GM21367 (cell line): Measurements from ENCODE around the gene TTC9B.

ENCODE experiments used
- ATAC-seq: cut with Tn5 transposase; IDR thresholded peaks from one replicate; pipeline ENCODE4 v1.9.1; 2021; ENCODE audit not compliant: unreplicated experiment

Gene TTC9B

DNA sequence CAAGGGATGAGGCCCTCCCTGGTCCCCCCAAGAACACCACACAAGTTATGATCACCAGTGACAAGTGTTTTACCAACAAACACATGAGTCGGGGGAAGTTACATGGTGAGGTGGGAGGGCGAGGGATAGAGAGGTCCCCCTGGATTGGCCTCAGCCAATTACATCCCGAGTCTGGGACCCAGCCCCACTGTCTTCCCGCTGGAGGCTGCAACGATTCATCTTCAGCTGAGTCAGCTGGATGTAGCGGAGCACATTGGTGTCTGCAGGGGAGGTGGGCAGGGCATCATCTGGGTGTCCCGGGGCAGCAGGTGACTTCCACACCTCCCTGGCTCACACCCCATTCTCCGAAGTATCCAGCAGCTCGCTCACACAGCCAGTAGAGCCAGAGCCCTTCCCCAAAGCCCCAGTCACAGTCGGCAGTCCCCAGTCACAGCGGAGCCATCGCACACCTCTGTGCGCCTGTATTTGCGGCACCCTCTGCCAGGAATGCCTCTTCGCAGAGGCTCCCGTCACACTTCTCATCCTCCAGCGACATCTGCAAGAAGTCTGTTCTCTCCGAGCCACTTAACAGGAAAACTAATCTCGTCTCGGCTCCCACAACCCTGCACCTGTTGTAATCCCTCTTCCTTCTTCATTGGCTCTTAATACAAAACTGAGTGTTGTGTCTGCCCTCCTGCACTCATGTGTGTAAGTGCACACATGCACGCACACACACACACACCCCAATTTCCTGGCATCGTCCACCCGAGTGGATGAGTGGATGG is 2.0 kb downstream of the TTC9B start:
- ATAC-seq = no peak

DNA sequence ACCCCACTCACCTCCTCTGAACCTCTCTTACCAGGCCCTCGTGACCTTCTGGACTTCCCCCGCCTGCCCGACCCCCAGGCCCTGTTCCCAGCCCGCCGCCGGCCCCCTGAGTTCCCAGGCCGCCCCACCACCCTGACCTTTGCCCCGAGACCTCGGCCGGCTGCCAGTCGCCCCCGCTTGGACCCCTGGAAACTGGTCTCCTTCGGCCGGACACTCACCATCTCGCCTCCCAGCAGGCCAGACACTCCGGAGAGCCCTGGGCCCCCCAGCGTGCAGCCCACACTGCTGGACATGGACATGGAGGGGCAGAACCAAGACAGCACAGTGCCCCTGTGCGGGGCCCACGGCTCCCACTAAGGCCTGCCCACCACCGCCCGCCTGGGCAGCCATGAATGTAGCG is 3.2 kb downstream of the TTC9B start:
- ATAC-seq = no peak

DNA sequence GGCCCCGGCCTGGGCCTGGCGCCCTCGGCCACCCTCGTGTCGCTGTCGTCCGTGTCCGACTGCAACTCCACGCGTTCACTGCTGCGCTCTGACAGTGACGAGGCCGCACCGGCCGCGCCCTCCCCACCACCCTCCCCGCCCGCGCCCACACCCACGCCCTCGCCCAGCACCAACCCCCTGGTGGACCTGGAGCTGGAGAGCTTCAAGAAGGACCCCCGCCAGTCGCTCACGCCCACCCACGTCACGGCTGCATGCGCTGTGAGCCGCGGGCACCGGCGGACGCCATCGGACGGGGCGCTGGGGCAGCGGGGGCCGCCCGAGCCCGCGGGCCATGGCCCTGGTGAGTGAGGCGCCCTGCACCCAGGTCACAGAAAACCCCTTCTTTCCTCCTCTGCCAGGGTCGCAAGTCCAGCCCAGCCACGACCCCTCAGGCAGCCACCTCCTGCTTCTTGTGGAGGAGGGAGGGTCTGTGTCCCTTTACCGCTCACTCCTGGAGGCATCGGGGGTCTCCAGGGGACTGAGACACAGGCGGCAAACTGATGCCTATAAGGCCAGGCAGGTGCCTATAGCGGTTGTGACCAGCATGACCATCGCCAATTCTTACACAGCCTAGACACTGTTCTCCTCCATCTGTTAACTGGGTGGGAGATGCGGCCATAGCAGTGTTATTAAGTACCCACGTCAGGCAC is 4.2 kb downstream of the TTC9B start:
- ATAC-seq = no peak

DNA sequence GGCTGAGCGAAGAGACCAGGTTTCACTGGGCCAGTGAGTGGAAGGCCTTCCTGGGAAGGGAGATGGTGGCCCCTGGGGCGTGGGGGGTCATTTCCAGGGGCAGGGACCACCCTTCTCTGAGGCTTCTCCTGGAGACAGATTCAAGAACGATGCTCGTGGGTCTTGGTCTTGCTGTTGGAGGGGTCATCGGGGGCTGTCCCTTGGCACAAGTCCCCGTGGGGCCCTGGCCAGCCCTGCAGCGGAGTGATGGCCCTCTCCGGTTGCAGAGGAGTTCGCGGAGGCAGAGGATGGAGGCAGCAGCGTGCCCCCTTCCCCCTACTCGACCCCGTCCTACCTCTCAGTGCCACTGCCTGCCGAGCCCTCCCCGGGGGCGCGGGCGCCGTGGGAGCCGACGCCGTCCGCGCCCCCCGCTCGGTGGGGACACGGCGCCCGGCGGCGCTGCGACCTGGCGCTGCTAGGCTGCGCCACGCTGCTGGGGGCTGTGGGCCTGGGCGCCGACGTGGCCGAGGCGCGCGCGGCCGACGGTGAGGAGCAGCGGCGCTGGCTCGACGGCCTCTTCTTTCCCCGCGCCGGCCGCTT is 4.8 kb downstream of the TTC9B start:
- no peak for ATAC-seq

DNA sequence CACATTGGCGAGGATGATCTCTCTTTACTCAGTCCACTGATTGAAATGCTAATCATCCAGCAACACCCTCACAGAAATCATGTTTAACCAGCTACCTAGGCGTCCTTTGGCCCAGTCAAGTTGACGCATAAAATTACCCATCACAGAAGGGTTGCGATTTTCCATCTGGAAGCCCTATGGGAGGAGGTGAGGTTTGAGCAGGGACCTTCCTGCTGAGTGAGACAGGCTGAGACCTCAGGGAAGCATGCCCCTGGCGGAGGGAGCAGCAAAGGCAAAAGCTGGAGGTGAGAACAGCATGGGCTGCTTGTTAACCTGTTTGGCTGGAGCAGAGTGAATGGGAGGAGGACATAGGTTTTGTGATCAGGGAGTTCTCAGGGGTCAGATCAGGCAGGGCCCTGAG is 7.3 kb downstream of the TTC9B start:
- no peak for ATAC-seq

DNA sequence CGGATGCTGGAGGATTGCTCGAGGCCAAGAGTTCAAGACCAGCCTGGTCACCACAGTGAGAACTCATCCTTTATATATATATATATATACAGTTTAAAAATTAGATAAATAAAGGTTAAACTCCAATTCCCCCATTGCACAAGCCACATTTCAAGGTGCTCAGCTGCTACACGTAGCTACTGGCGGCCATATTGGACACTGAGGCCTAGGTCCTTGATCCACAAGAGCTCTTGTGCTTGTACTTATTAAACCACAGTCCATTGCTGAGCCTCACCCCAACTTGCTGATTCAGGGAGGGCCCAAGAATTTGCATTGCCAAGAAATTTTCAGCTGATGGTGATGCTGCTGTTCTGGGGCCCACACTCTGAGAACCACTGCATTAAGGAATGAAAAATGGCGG is 9.6 kb downstream of the TTC9B start:
- ATAC-seq = no peak

DNA sequence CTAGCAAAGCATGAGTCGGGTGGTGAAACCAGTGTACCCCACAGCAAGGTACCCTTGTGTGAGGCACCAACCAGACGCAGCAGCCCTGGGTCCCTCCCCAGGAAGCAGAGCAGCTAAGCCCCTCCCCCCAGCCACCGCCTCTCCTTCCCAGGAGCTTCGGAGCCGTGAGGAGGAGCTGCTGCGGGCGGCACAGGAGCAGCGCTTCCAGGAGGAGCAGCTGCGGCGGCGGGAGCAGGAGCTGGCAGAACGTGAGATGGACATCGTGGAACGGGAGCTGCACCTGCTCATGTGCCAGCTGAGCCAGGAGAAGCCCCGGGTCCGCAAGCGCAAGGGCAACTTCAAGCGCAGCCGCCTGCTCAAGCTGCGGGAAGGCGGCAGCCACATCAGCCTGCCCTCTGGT is 12.4 kb downstream of the TTC9B start:
- no peak for ATAC-seq

DNA sequence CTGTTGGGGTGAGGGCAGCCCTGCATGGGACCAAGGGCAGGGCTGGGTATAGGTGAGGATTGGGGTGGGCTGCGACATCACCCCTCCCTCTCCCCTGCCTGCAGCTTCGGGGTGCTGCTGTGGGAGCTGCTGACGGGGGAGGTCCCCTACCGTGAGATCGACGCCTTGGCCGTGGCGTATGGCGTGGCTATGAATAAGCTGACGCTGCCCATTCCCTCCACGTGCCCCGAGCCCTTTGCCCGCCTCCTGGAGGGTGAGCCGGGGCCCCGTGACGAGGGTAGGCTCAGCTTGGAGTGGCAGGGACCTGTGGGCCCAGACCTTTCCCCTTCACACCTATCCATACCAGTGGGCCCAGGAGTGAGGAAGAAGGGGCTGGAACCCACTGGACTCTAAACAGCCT is 13.8 kb downstream of the TTC9B start:
- no peak for ATAC-seq

DNA sequence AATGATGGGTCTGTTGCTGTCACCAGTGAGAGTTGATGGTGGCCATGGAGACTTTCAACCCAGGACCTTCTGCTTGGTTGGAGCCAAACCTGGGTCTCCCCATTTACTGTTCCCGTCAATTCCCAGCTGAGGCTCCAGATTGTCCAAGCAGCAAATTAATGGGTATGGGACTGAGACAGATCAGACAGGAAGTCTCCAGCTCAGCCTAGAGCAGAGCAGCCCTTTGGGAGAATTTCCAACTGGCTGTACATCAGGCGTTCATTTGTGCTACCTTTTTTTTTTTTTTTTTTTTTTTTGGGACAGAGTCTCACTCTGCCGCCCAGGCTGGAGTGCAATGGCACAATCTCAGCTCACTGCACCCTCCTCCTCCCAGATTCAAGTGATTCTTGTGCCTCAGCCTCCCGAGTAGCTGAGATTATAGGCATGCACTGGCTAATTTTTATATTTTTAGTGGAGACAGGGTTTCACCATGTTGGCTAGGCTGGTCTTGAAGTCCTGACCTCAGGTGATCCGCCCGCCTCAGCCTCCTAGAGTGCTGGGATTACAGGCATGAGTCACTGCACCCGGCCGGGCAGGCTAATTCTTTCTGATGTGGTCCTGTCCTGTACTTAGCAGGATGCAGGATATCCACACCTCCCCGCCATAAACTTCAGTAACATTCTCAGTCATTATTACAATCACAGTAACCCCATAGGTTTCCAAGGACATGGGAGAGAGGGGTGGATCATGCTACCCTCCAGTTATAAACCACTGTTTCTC is 17.7 kb downstream of the TTC9B start:
- no peak for ATAC-seq

DNA sequence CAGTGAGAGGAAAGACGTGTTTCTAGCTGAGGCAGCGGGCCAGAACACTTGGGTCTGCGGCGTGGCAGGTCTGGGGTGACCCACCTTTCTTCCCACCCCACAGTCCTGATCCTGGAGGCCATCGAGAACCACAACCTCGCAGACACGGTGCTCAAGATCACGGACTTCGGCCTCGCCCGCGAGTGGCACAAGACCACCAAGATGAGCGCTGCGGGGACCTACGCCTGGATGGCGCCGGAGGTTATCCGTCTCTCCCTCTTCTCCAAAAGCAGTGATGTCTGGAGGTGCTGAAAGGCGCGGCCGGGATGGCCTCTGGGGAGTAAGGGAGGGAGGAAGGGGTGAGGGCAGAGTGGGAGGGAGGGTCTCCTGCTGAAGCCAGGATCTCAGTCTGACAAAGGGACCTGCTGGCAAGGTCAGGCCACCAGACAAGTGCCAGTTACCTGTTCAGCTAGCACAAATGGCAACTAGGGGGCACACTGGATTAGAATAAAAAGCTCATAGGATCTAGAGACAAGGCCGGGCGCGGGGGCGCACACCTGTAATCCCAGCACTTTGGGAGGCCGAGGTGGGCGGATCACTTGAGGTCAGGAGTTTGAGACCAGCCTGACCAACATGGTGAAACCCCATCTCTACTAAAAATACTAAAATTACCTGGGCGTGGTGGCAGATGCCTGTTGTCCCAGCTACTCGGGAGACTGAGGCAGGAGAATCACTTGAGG is 19.8 kb downstream of the TTC9B start:
- ATAC-seq = no peak

DNA sequence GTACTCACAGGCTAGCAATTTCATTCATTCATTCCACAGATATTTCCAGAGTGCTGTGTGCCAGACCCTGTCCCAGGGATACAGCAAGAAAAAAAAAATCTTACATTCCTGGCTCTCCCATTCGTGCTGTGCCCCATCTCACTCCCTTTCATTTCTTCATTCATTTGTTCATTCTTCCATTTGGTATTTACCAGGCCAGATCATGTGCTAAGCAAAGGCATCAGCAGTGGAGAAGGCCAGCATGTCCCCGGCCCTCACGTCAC is 24.7 kb downstream of the TTC9B start:
- no peak for ATAC-seq

DNA sequence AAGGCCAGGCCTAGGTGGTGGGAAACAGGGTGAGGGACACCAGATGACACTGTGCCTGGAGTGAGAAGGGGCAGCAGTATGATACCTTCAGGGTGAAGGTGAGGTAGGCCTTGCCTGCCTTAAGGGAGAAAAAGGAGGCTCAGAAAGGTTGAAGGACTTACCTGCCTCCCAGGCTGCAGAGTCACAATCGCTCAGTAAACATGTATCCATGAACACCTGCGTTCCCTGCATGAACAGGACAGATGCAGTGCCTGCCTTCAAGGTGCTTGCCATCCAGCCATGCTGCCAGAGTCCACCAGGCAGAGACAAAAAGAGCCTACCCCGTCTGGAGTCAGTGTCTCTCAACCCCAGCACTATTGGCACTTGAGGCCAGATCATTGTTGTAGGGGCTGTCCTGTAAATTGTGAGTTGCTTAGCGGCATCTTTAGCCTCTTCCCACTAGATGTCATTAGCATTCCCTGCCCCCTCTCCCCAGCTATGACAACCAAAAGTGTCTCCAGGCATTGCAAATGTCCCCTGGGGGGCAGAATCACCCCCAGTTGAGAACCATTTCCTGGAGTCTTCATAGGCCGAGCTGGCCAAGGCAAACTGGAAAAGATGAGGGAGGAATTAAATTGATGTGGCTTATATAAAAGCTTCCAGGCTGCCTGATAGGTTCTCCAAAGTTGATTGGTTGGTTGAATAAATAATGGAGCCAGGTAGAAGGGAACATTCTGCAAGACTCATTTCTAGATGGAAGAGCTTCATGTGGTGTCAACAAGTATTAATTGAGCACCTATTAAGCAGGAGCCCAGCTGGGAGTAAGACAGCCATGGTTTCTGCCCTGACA is 25.2 kb downstream of the TTC9B start:
- no peak for ATAC-seq

DNA sequence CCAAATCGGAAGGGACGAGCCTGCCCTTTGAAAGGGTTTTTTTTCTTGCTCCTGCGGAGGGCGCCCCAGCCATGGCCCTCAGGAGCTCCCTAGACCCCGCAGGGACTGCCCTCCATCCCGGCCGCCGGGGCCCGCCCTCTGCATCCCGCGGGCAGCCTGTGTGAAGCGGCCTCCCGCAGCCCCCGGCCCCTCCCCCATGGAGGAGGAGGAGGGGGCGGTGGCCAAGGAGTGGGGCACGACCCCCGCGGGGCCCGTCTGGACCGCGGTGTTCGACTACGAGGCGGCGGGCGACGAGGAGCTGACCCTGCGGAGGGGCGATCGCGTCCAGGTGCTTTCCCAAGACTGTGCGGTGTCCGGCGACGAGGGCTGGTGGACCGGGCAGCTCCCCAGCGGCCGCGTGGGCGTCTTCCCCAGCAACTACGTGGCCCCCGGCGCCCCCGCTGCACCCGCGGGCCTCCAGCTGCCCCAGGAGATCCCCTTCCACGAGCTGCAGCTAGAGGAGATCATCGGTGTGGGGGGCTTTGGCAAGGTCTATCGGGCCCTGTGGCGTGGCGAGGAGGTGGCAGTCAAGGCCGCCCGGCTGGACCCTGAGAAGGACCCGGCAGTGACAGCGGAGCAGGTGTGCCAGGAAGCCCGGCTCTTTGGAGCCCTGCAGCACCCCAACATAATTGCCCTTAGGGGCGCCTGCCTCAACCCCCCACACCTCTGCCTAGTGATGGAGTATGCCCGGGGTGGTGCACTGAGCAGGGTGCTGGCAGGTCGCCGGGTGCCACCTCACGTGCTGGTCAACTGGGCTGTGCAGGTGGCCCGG is 26.1 kb downstream of the TTC9B start:
- ATAC-seq = no peak

DNA sequence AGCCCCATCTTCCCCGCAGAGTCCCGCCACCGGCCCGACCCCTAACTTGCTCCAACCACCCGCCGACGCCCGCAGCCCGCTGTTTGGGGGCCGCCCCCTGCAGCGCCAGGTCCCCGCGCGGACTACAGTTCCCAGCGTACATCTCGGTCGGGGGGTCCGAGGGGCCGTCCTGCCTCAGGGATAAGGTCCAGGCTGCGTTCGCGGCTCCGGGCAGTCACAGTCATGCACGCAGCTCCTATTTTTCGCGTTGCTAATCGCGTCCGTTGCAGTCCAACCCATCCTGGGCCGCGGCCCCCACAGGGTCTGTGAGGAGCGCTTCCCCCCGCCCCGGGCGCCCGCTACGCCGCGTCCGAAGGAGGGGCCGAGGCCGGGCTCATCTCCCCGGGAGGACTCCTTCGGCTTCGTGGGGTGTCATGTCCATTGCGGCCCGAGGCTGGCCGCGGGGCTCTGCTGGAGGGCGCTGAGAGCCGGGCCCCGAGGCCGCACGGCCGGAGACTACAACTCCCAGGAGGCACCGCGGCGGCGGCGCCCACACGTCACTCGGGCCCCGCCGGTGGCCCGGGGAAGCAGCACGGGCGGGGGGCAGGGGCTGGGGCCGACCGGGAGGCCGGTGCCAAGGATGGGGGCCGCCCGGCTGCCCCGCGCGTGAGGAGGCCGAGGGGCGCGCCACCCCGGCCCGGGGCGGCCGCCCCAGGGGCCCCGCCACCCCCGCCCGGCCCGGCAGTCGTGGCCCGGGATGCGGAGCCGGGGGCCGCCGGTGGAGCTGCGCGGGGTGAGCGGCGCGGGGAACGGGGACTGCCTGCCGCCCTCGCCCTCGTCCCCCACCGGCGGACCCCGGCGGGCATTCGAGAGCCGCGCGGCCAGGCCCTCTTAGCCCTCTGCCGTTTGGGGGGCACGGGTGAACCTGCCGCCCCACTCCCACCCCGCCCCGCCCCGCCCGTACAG is 27.0 kb downstream of the TTC9B start, which contains the start of gene MAP3K10:
MAP3K10 (plus strand) TSS at position 536 of the 945 bp plus-strand sequence. CDS start 606 bp downstream, outside the sequence.
- ATAC-seq = peak; percentile 57

DNA sequence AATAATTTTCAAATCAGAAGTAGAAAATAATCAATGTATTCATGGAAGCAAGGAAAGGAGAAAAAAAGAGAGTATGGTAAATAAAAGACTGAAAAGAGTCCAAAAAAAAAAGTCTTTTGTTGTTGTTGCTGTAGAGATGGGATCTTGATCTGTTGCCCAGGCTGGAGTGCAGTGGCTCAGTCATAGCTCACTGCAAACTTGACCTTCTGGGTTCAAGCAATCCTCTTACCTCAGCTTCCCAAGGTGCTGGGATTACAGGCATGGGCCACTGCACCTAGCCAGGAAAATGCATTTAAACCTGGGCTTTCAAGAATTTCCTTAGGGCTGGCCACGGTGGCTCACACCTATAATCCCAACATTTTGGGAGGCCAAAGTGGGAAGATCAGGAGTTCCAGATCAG is 33.9 kb downstream of the TTC9B start:
- ATAC-seq = no peak

DNA sequence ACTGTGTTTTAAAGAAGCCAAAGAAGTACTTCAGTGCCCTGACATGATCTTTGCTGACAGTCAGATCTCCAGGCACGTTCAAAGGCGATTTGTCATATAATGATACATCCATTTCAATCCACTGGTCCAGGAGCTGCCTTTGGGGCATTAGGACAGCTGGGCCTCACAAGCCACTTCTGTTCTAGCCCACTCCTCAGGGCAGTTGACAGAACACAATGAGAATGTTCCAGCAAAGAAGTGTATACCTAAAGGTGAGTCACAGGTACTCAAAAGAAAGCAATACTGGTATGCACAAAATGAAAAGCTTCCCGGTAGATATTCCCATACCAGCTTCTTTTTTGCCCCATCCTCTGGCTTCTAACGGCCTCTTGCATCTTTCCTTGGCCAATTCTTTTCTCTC is 39.4 kb downstream of the TTC9B start:
- ATAC-seq = no peak

DNA sequence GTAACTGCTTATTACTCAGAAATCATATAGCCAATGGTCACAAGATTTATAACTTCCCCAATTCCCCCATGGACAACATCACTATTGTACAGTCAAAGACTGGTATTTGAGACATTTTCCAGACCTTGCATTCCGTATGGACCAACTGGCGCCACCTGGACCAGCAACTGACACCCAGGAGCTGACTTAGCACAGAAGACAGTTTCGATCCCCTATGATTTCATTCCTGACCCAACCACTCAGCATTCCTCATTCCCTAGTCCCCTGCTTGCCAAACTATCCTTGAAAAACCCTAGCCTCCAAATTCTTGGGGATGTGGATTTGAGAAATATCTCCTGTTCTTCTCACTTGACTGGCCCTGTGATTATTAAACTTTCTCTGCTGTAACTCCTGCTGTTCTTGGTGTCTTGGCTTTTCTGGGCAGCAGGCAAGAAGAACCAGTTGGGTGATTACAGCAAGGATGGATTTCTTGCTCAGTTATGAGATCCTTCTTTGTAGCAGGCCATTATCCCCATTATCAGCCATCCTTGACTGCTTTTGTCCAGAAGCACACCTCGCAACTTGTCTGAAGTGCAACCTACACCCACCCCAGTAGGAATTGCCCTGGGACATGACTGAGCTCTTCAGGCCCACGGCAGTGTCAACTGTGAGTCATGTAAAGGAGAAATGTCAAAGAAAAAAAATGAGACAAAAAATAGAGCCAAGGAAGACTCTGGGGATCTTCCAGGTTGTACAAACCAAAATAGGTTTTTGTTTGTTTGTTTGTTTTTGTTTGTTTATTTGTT is 40.7 kb downstream of the TTC9B start:
- ATAC-seq = no peak

DNA sequence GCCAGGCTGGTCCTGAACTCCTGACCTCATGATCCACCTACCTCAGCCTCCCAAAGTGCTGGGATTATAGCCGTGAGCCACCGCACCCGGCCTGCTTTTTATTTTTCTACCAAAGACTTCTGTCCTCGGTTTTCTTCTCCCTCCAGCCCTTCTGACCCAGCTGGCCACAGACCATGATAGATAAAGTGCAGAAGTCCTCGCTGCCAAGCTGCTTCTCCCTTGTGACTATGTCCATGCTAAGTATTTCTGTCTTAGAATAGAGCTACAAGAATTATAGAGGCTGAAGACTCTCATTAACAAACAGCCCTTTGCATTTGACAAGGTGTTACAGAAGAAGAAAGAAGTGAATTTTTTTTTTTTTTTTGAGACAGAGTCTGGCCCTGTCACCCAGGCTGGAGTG is 42.4 kb downstream of the TTC9B start:
- ATAC-seq = no peak
